HCT116 (cell line): ENCODE measurements around the gene GNPTAB. TPM values are rescaled to one million over a fixed set of nuclear protein-coding genes. Genes with fewer than 3 reads are reported as not detected.
"Not testable (repeated sequence)": the region's sequence is repeated elsewhere in the genome, so short reads cannot be mapped to it uniquely, and the experiment has no call there.

Source experiments
- ATAC-seq: fragments of 200-7000 bp; cut with Tn5 transposase; 2 replicates; pipeline ENCODE4 v1.9.1; 2020; ENCODE audit warnings: mild to moderate bottlenecking, moderate library complexity
- BruUV-seq: library from RNA; stranded (reverse); fragments of 400-500 nt; replicated peaks from 2 replicates; lab custom pipeline; 2021; lab: Mats Ljungman, UMichigan
- CTCF ChIA-PET: fragments of 300-600 bp; sonication (Branson Sonifier 250); formaldehyde crosslinking; loops from one replicate; lab custom pipeline; 2021; ENCODE audit warnings: antibody characterized with exemption; lab: Charles Lee
- POLR2A ChIA-PET: fragments of 300-600, 350-600 bp; sonication (Branson Sonifier 250); formaldehyde crosslinking; loops from one replicate; lab custom pipeline; 2021; ENCODE audit warnings: antibody characterized with exemption; lab: Charles Lee
- RAD21 ChIA-PET, 2 experiments: fragments of 300-600 bp; sonication (Branson Sonifier 250); formaldehyde crosslinking; loops; one replicate each; lab custom pipeline; 2023; ENCODE audit warnings: low total read pairs in 2 of 2; ENCODE audit not compliant: uncharacterized antibody in 2 of 2, unreplicated experiment in 2 of 2, low non-redundant PET in 1 of 2; lab: Charles Lee
- DNase-seq: peaks from one replicate; pipeline ENCODE4 v3.0.0-alpha.2; 2010; ENCODE audit warnings: low read depth, low spot score
- H2AFZ ChIP-seq: fragments of 200-600 bp; shearing (Covaris generic), sonication (generic); 2 replicates; pipeline ENCODE4 v1.6.1; 2017; ENCODE audit warnings: low read depth, mixed run types, mixed read lengths, antibody characterized with exemption, low read length; ENCODE audit not compliant: poor library complexity, severe bottlenecking
- H3K27ac ChIP-seq: 2 replicates; pipeline ENCODE4 v1.5.1; 2012; ENCODE audit warnings: low read depth, low read length
- H3K27me3 ChIP-seq: fragments of 200-600 bp; sonication (generic); 2 replicates; pipeline ENCODE4 v1.6.1; 2016; ENCODE audit warnings: mixed run types, low read length, mixed read lengths; ENCODE audit not compliant: insufficient read depth
- H3K36me3 ChIP-seq, 2 experiments: fragments of 200-500 bp in 1 of 2; fragments of 200-600 bp in 1 of 2; sonication (Bioruptor generic) in 1 of 2; sonication (generic) in 1 of 2; 2 replicates each; pipeline versions ENCODE4 v1.5.1 to v1.6.1; 2014 to 2016; ENCODE audit warnings: low read length in 2 of 2, inconsistent platforms in 1 of 2, mixed read lengths in 1 of 2, mixed run types in 1 of 2; ENCODE audit not compliant: insufficient read depth in 2 of 2, control insufficient read depth in 1 of 2
- H3K4me1 ChIP-seq, 2 experiments: fragments of 200-600 bp in 1 of 2; sonication (generic) in 1 of 2; 2 replicates each; pipeline versions ENCODE4 v1.5.1 to v1.6.1; 2012 to 2017; ENCODE audit warnings: low read length in 2 of 2, inconsistent platforms in 1 of 2, mild to moderate bottlenecking in 1 of 2, mixed read lengths in 1 of 2, mixed run types in 1 of 2, moderate library complexity in 1 of 2; ENCODE audit not compliant: insufficient read depth in 2 of 2, control insufficient read depth in 1 of 2
- H3K4me2 ChIP-seq: fragments of 200-600 bp; sonication (generic); 2 replicates; pipeline ENCODE4 v1.6.1; 2017; ENCODE audit warnings: mixed run types, low read length, mixed read lengths
- H3K4me3 ChIP-seq, 2 experiments: fragments of 200-600 bp in 1 of 2; sonication (generic) in 1 of 2; replicated peaks in 1 of 2; 2 replicates each; pipeline ENCODE4 v1.5.1; 2011 to 2016; ENCODE audit warnings: low read length in 2 of 2, control low read depth in 1 of 2, low read depth in 1 of 2, mild to moderate bottlenecking in 1 of 2, mixed read lengths in 1 of 2, mixed run types in 1 of 2
- H3K79me2 ChIP-seq: fragments of 200-600 bp; sonication (generic); 2 replicates; pipeline ENCODE4 v1.6.1; 2017; ENCODE audit warnings: mild to moderate bottlenecking, mixed run types, low read length, moderate library complexity, mixed read lengths; ENCODE audit not compliant: insufficient read depth
- H3K9ac ChIP-seq: fragments of 200-600 bp; sonication (generic); 2 replicates; pipeline ENCODE4 v1.6.1; 2016; ENCODE audit warnings: low read length, mixed read lengths
- H3K9me2 ChIP-seq: fragments of 200-600 bp; sonication (generic), shearing (Covaris generic); 2 replicates; pipeline ENCODE4 v1.6.1; 2017; ENCODE audit warnings: mixed run types, mild to moderate bottlenecking, moderate library complexity; ENCODE audit not compliant: insufficient read depth
- H3K9me3 ChIP-seq, 2 experiments: fragments of 200-500 bp in 1 of 2; fragments of 200-600 bp in 1 of 2; sonication (Bioruptor generic) in 1 of 2; sonication (generic) in 1 of 2; 2 replicates each; pipeline ENCODE4 v1.6.1; 2014 to 2017; ENCODE audit warnings: low read length in 2 of 2, mixed read lengths in 2 of 2, inconsistent platforms in 1 of 2, low read depth in 1 of 2, mild to moderate bottlenecking in 1 of 2, mixed run types in 1 of 2, moderate library complexity in 1 of 2; ENCODE audit not compliant: control insufficient read depth in 1 of 2, insufficient read depth in 1 of 2
- H4K20me1 ChIP-seq: fragments of 200-600 bp; sonication (generic), shearing (Covaris generic); 2 replicates; pipeline ENCODE4 v1.6.1; 2017; ENCODE audit warnings: mixed run types, mild to moderate bottlenecking, moderate library complexity; ENCODE audit not compliant: insufficient read depth
- CEBPB ChIP-seq: IDR thresholded peaks from 2 replicates; pipeline ENCODE4 v1.6.1; 2012; ENCODE audit warnings: low read depth
- EZH2 ChIP-seq: fragments of 200-600 bp; sonication (generic); IDR thresholded peaks from 2 replicates; pipeline ENCODE4 v1.6.1; 2017; ENCODE audit warnings: antibody characterized with exemption, mixed run types
- TCF7L2 ChIP-seq: IDR thresholded peaks from 2 replicates; pipeline ENCODE4 v1.7.0; 2011; ENCODE audit warnings: borderline replicate concordance, inconsistent platforms; ENCODE audit not compliant: insufficient read depth, insufficient read length; ENCODE audit errors: extremely low read depth
- ZBTB33 ChIP-seq: IDR thresholded peaks from 2 replicates; pipeline ENCODE4 v1.6.1; 2011; ENCODE audit warnings: mild to moderate bottlenecking, low read length, moderate library complexity; ENCODE audit not compliant: insufficient replicate concordance; ENCODE audit errors: extremely low read depth
- intact Hi-C: fragments of 100-400 bp; cut with micrococcal nuclease; formaldehyde crosslinking; loops from 2 replicates; pipeline ENCODE4 v1.10.0; 2022
- total RNA-seq: library from RNA; stranded (reverse); gene quantifications from one replicate; pipeline ENCODE4 v1.2.1, GENCODE V29; 2021; ENCODE audit not compliant: unreplicated experiment

GNPTAB gene
- total RNA-seq, 1 experiment from 2014 or later = 41.4 TPM

- peaks cover 5 to 13% of the 10 kb centered on the region in 2 experiments; a peak in 2 of 4 replicates for H3K4me1 ChIP-seq
- H3K9me2 ChIP-seq, H3K4me3 ChIP-seq, H3K27me3 ChIP-seq, H3K9me3 ChIP-seq, H3K27ac ChIP-seq, H4K20me1 ChIP-seq, H3K9ac ChIP-seq, H3K79me2 ChIP-seq, BruUV-seq, H3K4me2 ChIP-seq, ATAC-seq, H3K36me3 ChIP-seq, DNase-seq, RAD21 ChIA-PET, intact Hi-C loops, H2AFZ ChIP-seq: not testable (repeated sequence)
- POLR2A ChIA-PET = interaction anchor here (0.7 kb wide), 1 partner anchor 26 kb away, joined by 3 read pairs; the partner anchor contains the start of gene GNPTAB
- CTCF ChIA-PET = interaction anchor here (0.6 kb wide), 1 partner anchor 30 kb away, joined by 5 read pairs; no protein-coding TSS in a partner anchor
Observed at GRCh38 chr12:101856614-101857013, 25.9 kb upstream of the GNPTAB start.

DNA sequence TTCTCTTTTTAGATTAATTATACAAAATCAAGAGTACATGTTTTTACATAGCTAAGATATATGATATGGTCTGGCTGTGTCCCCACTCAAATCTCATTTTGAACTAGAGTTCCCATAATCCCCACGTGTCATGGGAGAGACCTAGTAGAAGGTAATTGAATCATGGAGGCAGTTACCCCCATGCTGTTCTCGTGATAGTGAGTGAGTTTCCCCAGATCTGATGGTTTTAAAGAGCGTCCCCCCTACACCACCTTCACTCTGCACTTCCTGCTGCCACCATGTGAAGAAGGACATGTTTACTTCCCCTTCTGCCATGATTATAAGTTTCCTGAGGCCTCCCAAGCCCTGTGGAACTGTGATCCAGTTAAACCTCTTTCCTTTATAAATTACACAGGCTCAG is 25.2 kb upstream of the GNPTAB start:
- H4K20me1 ChIP-seq = no peaks in the 10 kb centered on the region
- TF ChIP-seq TCF7L2 = no peak
- no peak for TF ChIP-seq ZBTB33
- TF ChIP-seq EZH2 = no peak
- no peak for TF ChIP-seq CEBPB

More for the DNA sequence above, 25.2 kb upstream of the GNPTAB start:
- Histone ChIP-seq H2AFZ (peak overlapping the region; percentile 10), H3K27ac (no peak overlapping the region), H3K4me1 (peaks cover 5 to 13% of the 10 kb centered on the region in 2 experiments; a peak in 2 of 4 replicates), H3K27me3 (no peaks in the 10 kb centered on the region), H3K4me2 (no peak overlapping the region), H3K9me2 (no peaks in the 10 kb centered on the region), H3K79me2 (no peaks in the 10 kb centered on the region), H3K9ac (no peak overlapping the region), H3K36me3 (no peaks in the 10 kb centered on the region), H3K9me3 (no peaks in the 10 kb centered on the region), H3K4me3 (no peak overlapping the region)
- ChIA-PET RAD21 (no interaction called here), CTCF (interaction anchor here (1.4 kb wide), 1 partner anchor 25 kb away, joined by 4 read pairs; no protein-coding TSS in a partner anchor), POLR2A (interaction anchor here (0.7 kb wide), 1 partner anchor 25 kb away, joined by 3 read pairs; the partner anchor contains the start of gene GNPTAB)
- DNase-seq = no peak
- intact Hi-C loops = no loop called here
- no peak for ATAC-seq
- no TSS peak for BruUV-seq
